A549 (cell line): ENCODE data around the gene STRA8. TPM values are rescaled to one million over a fixed set of nuclear protein-coding genes. Genes with fewer than 3 reads are reported as not detected.

Experiments
- ATAC-seq, 2 experiments: fragments of 200-7000 bp in 1 of 2; fragments of >200 bp in 1 of 2; cut with Nextera tagmentation in 1 of 2; cut with Tn5 transposase in 1 of 2; 3 replicates each; pipeline versions ENCODE4 v1.8.0 to v1.9.1; 2018 to 2020; ENCODE audit warnings: mild to moderate bottlenecking in 1 of 2, moderate library complexity in 1 of 2
- CTCF ChIA-PET: fragments of 300-600 bp; sonication (Branson Sonifier 250); formaldehyde crosslinking; extraction: SDS; loops from one replicate; lab custom pipeline; 2021; ENCODE audit warnings: antibody characterized with exemption, inconsistent platforms; lab: Yijun Ruan, JAX
- POLR2A ChIA-PET: fragments of 350-600 bp; formaldehyde crosslinking; extraction: SDS; loops from one replicate; lab custom pipeline; 2021; ENCODE audit warnings: antibody characterized with exemption, inconsistent platforms; lab: Yijun Ruan, JAX
- DNase-seq, 2 experiments: peaks; one replicate each; pipeline versions ENCODE4 v3.0.0 to v3.0.0-alpha.2; 2011 to 2016; ENCODE audit warnings: low read depth in 1 of 2, low spot score in 1 of 2
- FAIRE-seq: peaks from 2 replicates; lab custom pipeline; 2011; peaks lifted over from hg19 to GRCh38; lab: Jason Lieb, UNC
- H3K27ac ChIP-seq, 2 experiments: fragments of >200 bp; sonication (Bioruptor Twin); formaldehyde crosslinking; 3 replicates each; pipeline ENCODE4 v1.5.1; 2016 to 2017
- H3K4me1 ChIP-seq: fragments of >200 bp; sonication (Bioruptor Twin); formaldehyde crosslinking; 3 replicates; pipeline ENCODE4 v1.6.1; 2016
- H3K4me2 ChIP-seq: fragments of >200 bp; sonication (Bioruptor Twin); formaldehyde crosslinking; 3 replicates; pipeline ENCODE4 v1.6.1; 2016
- H3K4me3 ChIP-seq: fragments of >200 bp; sonication (Bioruptor Twin); formaldehyde crosslinking; 3 replicates; pipeline ENCODE4 v1.5.1; 2016
- H3K9me3 ChIP-seq: fragments of >200 bp; sonication (Bioruptor Twin); formaldehyde crosslinking; 3 replicates; pipeline ENCODE4 v1.6.1; 2016
- ATOH8 ChIP-seq: fragments of 250-450 bp; sonication (Bioruptor Pico); IDR thresholded peaks from 2 replicates; pipeline ENCODE4 v1.5.0; 2020; ENCODE audit warnings: low read depth, mild to moderate bottlenecking, moderate library complexity
- BCL3 ChIP-seq: fragments of >200 bp; sonication (Bioruptor Twin); formaldehyde crosslinking; IDR thresholded peaks from 3 replicates; pipeline ENCODE4 v1.6.1; 2016
- E2F6 ChIP-seq: IDR thresholded peaks from 2 replicates; pipeline ENCODE4 v1.6.1; 2012; ENCODE audit warnings: low read depth, borderline replicate concordance
- EHMT2 ChIP-seq: fragments of 200-600 bp; sonication (generic); IDR thresholded peaks from 2 replicates; pipeline ENCODE4 v1.6.1; 2016; ENCODE audit warnings: antibody characterized with exemption, low read depth, mild to moderate bottlenecking, moderate library complexity
- ELK1 ChIP-seq: fragments of 150-350 bp; IDR thresholded peaks from 2 replicates; pipeline ENCODE4 v1.6.1; 2014; ENCODE audit warnings: low read depth, mild to moderate bottlenecking, low read length
- EP300 ChIP-seq, 2 experiments: fragments of >200 bp; sonication (Bioruptor Twin); formaldehyde crosslinking; IDR thresholded peaks; 2 replicates in 1 of 2; 3 replicates in 1 of 2; pipeline ENCODE4 v1.6.1; 2016 to 2017
- ESRRA ChIP-seq: fragments of 150-350 bp; IDR thresholded peaks from 2 replicates; pipeline ENCODE4 v1.6.1; 2014; ENCODE audit warnings: mild to moderate bottlenecking, low read length, borderline replicate concordance
- FOSB ChIP-seq: fragments of 250-450 bp; sonication (Bioruptor Pico); IDR thresholded peaks from 2 replicates; pipeline ENCODE4 v1.5.0; 2020; ENCODE audit warnings: mild to moderate bottlenecking, moderate library complexity
- FOXS1 ChIP-seq: fragments of 250-450 bp; sonication (Bioruptor Pico); IDR thresholded peaks from 2 replicates; pipeline ENCODE4 v1.5.0; 2020; ENCODE audit warnings: mild to moderate bottlenecking, moderate library complexity
- HDAC2 ChIP-seq: fragments of 200-600 bp; sonication (generic); IDR thresholded peaks from 2 replicates; pipeline ENCODE4 v1.6.1; 2016
- HES2 ChIP-seq: fragments of >200 bp; sonication (Bioruptor Twin); formaldehyde crosslinking; IDR thresholded peaks from 2 replicates; pipeline ENCODE4 v1.6.1; 2016
- HEYL ChIP-seq: fragments of 250-450 bp; sonication (Bioruptor Pico); IDR thresholded peaks from 2 replicates; pipeline ENCODE4 v1.8.0; 2021; ENCODE audit warnings: mild to moderate bottlenecking, moderate library complexity
- HOXA7 ChIP-seq: fragments of 250-450 bp; sonication (Bioruptor Pico); IDR thresholded peaks from 2 replicates; pipeline ENCODE4 v1.5.0; 2020; ENCODE audit warnings: mild to moderate bottlenecking, moderate library complexity
- HOXB13 ChIP-seq: fragments of 250-450 bp; sonication (Bioruptor Pico); IDR thresholded peaks from 2 replicates; pipeline ENCODE4 v1.5.0; 2020; ENCODE audit warnings: low read depth, mild to moderate bottlenecking, moderate library complexity
- JUNB ChIP-seq: fragments of >200 bp; sonication (Bioruptor Twin); formaldehyde crosslinking; IDR thresholded peaks from 2 replicates; pipeline ENCODE4 v1.6.1; 2016
- MAX ChIP-seq: IDR thresholded peaks from 2 replicates; pipeline ENCODE4 v1.6.1; 2012
- NPAS2 ChIP-seq: fragments of 250-450 bp; sonication (Bioruptor Pico); IDR thresholded peaks from 2 replicates; pipeline ENCODE4 v1.8.0; 2022; ENCODE audit warnings: mild to moderate bottlenecking, moderate library complexity, borderline replicate concordance
- NR3C1 ChIP-seq: fragments of >200 bp; sonication (Bioruptor Twin); formaldehyde crosslinking; IDR thresholded peaks from 3 replicates; pipeline ENCODE4 v1.6.1; 2017
- POLR2A ChIP-seq: IDR thresholded peaks from 2 replicates; pipeline ENCODE4 v1.6.1; 2012; ENCODE audit warnings: mild to moderate bottlenecking, low read length
- POLR2AphosphoS2 ChIP-seq: conservative IDR thresholded peaks from 2 replicates; pipeline ENCODE4 v1.6.1; 2012; ENCODE audit warnings: low read length, improper control_type of control experiment, inconsistent platforms
- RAD21 ChIP-seq, 2 experiments: fragments of >200 bp in 1 of 2; sonication (Bioruptor Twin) in 1 of 2; formaldehyde crosslinking in 1 of 2; IDR thresholded peaks in 1 of 2; conservative IDR thresholded peaks in 1 of 2; 2 replicates in 1 of 2; 3 replicates in 1 of 2; pipeline ENCODE4 v1.6.1; 2012 to 2018; ENCODE audit warnings: inconsistent platforms in 1 of 2
- RFX5 ChIP-seq: fragments of 450-650 bp; IDR thresholded peaks from 2 replicates; pipeline ENCODE4 v1.7.1; 2014; ENCODE audit warnings: antibody characterized with exemption, mild to moderate bottlenecking, moderate library complexity
- TFCP2L1 ChIP-seq: fragments of 250-450 bp; sonication (Bioruptor Pico); IDR thresholded peaks from 2 replicates; pipeline ENCODE4 v1.5.0; 2021; ENCODE audit warnings: mild to moderate bottlenecking
- TP53 ChIP-seq: fragments of 250-450 bp; sonication (Bioruptor Pico); IDR thresholded peaks from 2 replicates; pipeline ENCODE4 v1.5.0; 2021; ENCODE audit warnings: mild to moderate bottlenecking, moderate library complexity
- USF2 ChIP-seq: fragments of 450-650 bp; IDR thresholded peaks from 2 replicates; pipeline ENCODE4 v1.6.1; 2014; ENCODE audit warnings: antibody characterized with exemption
- ZSCAN20 ChIP-seq: fragments of 250-450 bp; sonication (Bioruptor Pico); IDR thresholded peaks from 2 replicates; pipeline ENCODE4 v1.8.0; 2022; ENCODE audit warnings: mild to moderate bottlenecking, moderate library complexity
- WGBS: methylation state at CpG from one replicate; pipeline ENCODE4 v1.1.6; 2017; ENCODE audit errors: missing lambda C conversion rate; 5-methylcytosine and 5-hydroxymethylcytosine counted together
- polyA plus RNA-seq, 4 experiments: library from polyadenylated mRNA; depleted of rRNA in 3 of 4; stranded (reverse); fragments of >200 nt; fragmentation: RNase III in 1 of 4; extraction: RNeasy Plus Mini Kit Qiagen cat#74134 plus additional on column Dnase treatment in 1 of 4; gene quantifications; 2 replicates in 3 of 4; 3 replicates in 1 of 4; pipeline ENCODE4 v1.2.3, GENCODE V29; 2011 to 2017

STRA8 gene
- polyA plus RNA-seq, 2 of the 4 experiments (the other 2 are of a cell fraction) = not detected

- Histone ChIP-seq H3K4me1 (no peaks in the 10 kb centered on the region), H3K4me3 (no peak overlapping the region), H3K27ac (no peak overlapping the region), H3K9me3 (peaks cover 10% of the 10 kb centered on the region; the same call in 1 of the 3 replicates), H3K4me2 (no peak overlapping the region)
- DNase-seq (no peak), FAIRE-seq (no peak), ATAC-seq (peak in 1 of 2 experiments; percentile 23; a peak in 3 of 6 replicates)
- no peak for TF ChIP-seq EHMT2
- no peak for TF ChIP-seq E2F6
- no peak for TF ChIP-seq TP53 (CRISPR knock-in tag)
- ChIA-PET CTCF (interaction anchor here (1.4 to 1.5 kb wide), 2 partner anchors 12 to 738 kb away, joined by 3 to 4 read pairs; no protein-coding TSS in a partner anchor), POLR2A (no interaction called here)
- WGBS = 69% methylated on average over 17 of the region's 23 CpGs
These were observed 37.1 kb downstream of the STRA8 start for GRCh38 chr7:135270577-135271254.

- no peak overlapping the region for H3K4me3 ChIP-seq
- TF ChIP-seq ATOH8 (CRISPR knock-in tag) = no peak
- TF ChIP-seq POLR2AphosphoS2 = no peak
- no peak for TF ChIP-seq HOXA7 (CRISPR knock-in tag)
- no peak for TF ChIP-seq HDAC2
- H3K4me2 ChIP-seq = no peak overlapping the region
- CTCF ChIA-PET = no interaction called here
- H3K27ac ChIP-seq = no peak overlapping the region
- POLR2A ChIA-PET = no interaction called here
- no peak for ATAC-seq
- no peak for FAIRE-seq
- peaks cover 10% of the 10 kb centered on the region; the same call in 1 of the 3 replicates for H3K9me3 ChIP-seq
- no peaks in the 10 kb centered on the region for H3K4me1 ChIP-seq
- DNase-seq = no peak
- WGBS = 79% methylated on average over 10 of the region's 10 CpGs
These were observed 37.6 kb downstream of the STRA8 start for GRCh38 chr7:135271255-135271615.

- TF ChIP-seq HES2 = no peak
- TF ChIP-seq USF2 = no peak
- TF ChIP-seq HOXB13 (CRISPR knock-in tag) = no peak
- no peak for TF ChIP-seq RFX5
- no peak for TF ChIP-seq NPAS2 (CRISPR knock-in tag)
- no peak for TF ChIP-seq ZSCAN20 (CRISPR knock-in tag)
- TF ChIP-seq ESRRA = no peak
- TF ChIP-seq JUNB = no peak
- no peak for TF ChIP-seq FOXS1 (CRISPR knock-in tag)
- no peak for TF ChIP-seq ELK1
- TF ChIP-seq MAX = no peak
- no peak for TF ChIP-seq BCL3
- TF ChIP-seq TFCP2L1 = no peak
- no peak for TF ChIP-seq EP300 (IDR thresholded peaks at IDR 0.05)
- TF ChIP-seq RAD21 (conservative IDR thresholded peaks at IDR 0.05 in 1 of 2, IDR thresholded peaks at IDR 0.05 in 1 of 2) = no peak
- TF ChIP-seq NR3C1 = no peak
- no peak for TF ChIP-seq HEYL (CRISPR knock-in tag)
- TF ChIP-seq HDAC2 = no peak
- TF ChIP-seq FOSB (CRISPR knock-in tag) = no peak
- no peak for TF ChIP-seq POLR2A
- ATAC-seq (no peak), FAIRE-seq (no peak), DNase-seq (no peak)
- Histone ChIP-seq H3K4me2 (no peak overlapping the region), H3K4me3 (no peak overlapping the region), H3K4me1 (no peaks in the 10 kb centered on the region), H3K9me3 (0 out of 3 replicates have a peak, but pooled peaks cover under 1% of the 10 kb centered on the region), H3K27ac (no peak overlapping the region)
- ChIA-PET POLR2A (no interaction called here), CTCF (interaction anchor here (4.8 to 15.1 kb wide), 3 partner anchors 9 to 374 kb away, joined by 69 to 388 read pairs (median 176); no protein-coding TSS in a partner anchor)
- WGBS = 55% methylated on average over 3 of the region's 3 CpGs
These were observed 38.7 kb downstream of the STRA8 start for GRCh38 chr7:135272303-135272702.
